HepG2 (cell line): ENCODE measurements around the gene FRMD4A.

Experiments used
- ARID2 ChIP-seq: sonication (generic); formaldehyde crosslinking; IDR thresholded peaks from 2 replicates; pipeline ENCODE4 v1.8.1; 2022; ENCODE audit warnings: mild to moderate bottlenecking, missing genetic modification reagents, borderline replicate concordance
- SKI ChIP-seq: fragments of 450-650 bp; IDR thresholded peaks from one replicate; pipeline ENCODE4 v1.6.1; 2018; ENCODE audit warnings: mild to moderate bottlenecking; ENCODE audit not compliant: partially characterized antibody
- ZNF274 ChIP-seq: sonication (generic); formaldehyde crosslinking; IDR thresholded peaks from 2 replicates; pipeline ENCODE4 v1.5.1; 2020; ENCODE audit warnings: mild to moderate bottlenecking, missing genetic modification reagents
- TF ChIP-seq, protein P1 (sequence below), 2 experiments: IDR thresholded peaks; 2 replicates each; pipeline ENCODE4 v1.6.1; 2011 to 2012; ENCODE audit warnings: low read length in 2 of 2, borderline replicate concordance in 1 of 2, low read depth in 1 of 2, mild to moderate bottlenecking in 1 of 2, moderate library complexity in 1 of 2

GRCh38 chr10:14172336-14172950, 158.3 kb downstream of the FRMD4A start:
- TF ChIP-seq SKI (no peak), ARID2 (CRISPR knock-in tag) (no peak), ZNF274 (CRISPR knock-in tag) (no peak)
- TF ChIP-seq, protein P1, sequence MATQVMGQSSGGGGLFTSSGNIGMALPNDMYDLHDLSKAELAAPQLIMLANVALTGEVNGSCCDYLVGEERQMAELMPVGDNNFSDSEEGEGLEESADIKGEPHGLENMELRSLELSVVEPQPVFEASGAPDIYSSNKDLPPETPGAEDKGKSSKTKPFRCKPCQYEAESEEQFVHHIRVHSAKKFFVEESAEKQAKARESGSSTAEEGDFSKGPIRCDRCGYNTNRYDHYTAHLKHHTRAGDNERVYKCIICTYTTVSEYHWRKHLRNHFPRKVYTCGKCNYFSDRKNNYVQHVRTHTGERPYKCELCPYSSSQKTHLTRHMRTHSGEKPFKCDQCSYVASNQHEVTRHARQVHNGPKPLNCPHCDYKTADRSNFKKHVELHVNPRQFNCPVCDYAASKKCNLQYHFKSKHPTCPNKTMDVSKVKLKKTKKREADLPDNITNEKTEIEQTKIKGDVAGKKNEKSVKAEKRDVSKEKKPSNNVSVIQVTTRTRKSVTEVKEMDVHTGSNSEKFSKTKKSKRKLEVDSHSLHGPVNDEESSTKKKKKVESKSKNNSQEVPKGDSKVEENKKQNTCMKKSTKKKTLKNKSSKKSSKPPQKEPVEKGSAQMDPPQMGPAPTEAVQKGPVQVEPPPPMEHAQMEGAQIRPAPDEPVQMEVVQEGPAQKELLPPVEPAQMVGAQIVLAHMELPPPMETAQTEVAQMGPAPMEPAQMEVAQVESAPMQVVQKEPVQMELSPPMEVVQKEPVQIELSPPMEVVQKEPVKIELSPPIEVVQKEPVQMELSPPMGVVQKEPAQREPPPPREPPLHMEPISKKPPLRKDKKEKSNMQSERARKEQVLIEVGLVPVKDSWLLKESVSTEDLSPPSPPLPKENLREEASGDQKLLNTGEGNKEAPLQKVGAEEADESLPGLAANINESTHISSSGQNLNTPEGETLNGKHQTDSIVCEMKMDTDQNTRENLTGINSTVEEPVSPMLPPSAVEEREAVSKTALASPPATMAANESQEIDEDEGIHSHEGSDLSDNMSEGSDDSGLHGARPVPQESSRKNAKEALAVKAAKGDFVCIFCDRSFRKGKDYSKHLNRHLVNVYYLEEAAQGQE (IDR thresholded peaks at IDR 0.05; ENCODE audit: borderline replicate concordance in 1 of 2, low read depth in 1 of 2, low read length in 2 of 2) = no peak
